ENCODE data around the gene BEND5. TPM values are rescaled to one million over a fixed set of nuclear protein-coding genes. Genes with fewer than 3 reads are reported as not detected.

Gene BEND5
- total and polyA plus RNA-seq, 2 experiments from 2014 or later, result 12.1 to 29.0 TPM

GRCh38 chr1:48738356-48738755 is 38.3 kb downstream of the BEND5 start:
- Histone ChIP-seq H3K27ac (no peak overlapping the region), H3K4me3 (no peak overlapping the region), H3K9me3 (ENCODE audit: low read depth) (no peaks in the 10 kb centered on the region), H3K36me3 (peaks cover 23% of the 10 kb centered on the region), H3K4me1 (ENCODE audit: low read depth) (no peaks in the 10 kb centered on the region), H3K27me3 (no peaks in the 10 kb centered on the region)
- no peak for TF ChIP-seq CTCF (IDR thresholded peaks at IDR 0.05; ENCODE audit: low read depth, low read length)
- DNase-seq (ENCODE audit: low read depth in 1 of 2, low spot score in 1 of 2), result no peak

- Histone ChIP-seq H3K27me3 (no peaks in the 10 kb centered on the region), H3K27ac (no peak overlapping the region), H3K36me3 (peaks cover 13% of the 10 kb centered on the region), H3K4me3 (no peak overlapping the region), H3K4me1 (ENCODE audit: low read depth) (no peaks in the 10 kb centered on the region), H3K9me3 (ENCODE audit: low read depth) (no peaks in the 10 kb centered on the region)
- DNase-seq (ENCODE audit: low read depth in 1 of 2, low spot score in 1 of 2), result no peak
- no peak for TF ChIP-seq CTCF (IDR thresholded peaks at IDR 0.05; ENCODE audit: low read depth, low read length)
Observed at GRCh38 chr1:48735796-48736195, 40.9 kb downstream of the BEND5 start.

GRCh38 chr1:48730164-48730910 is 46.4 kb downstream of the BEND5 start:
- Histone ChIP-seq H3K36me3 (peaks cover 6% of the 10 kb centered on the region), H3K4me1 (ENCODE audit: low read depth) (no peaks in the 10 kb centered on the region), H3K27ac (no peak overlapping the region), H3K9me3 (ENCODE audit: low read depth) (no peaks in the 10 kb centered on the region), H3K4me3 (no peak overlapping the region), H3K27me3 (no peaks in the 10 kb centered on the region)
- DNase-seq (ENCODE audit: low read depth in 1 of 2, low spot score in 1 of 2), result no peak
- TF ChIP-seq CTCF (IDR thresholded peaks at IDR 0.05; ENCODE audit: low read depth, low read length), result no peak

GRCh38 chr1:48728584-48728983 is 48.1 kb downstream of the BEND5 start:
- Histone ChIP-seq H3K4me1 (ENCODE audit: low read depth) (no peaks in the 10 kb centered on the region), H3K27me3 (no peaks in the 10 kb centered on the region), H3K4me3 (no peak overlapping the region), H3K36me3 (no peaks in the 10 kb centered on the region), H3K27ac (no peak overlapping the region), H3K9me3 (ENCODE audit: low read depth) (no peaks in the 10 kb centered on the region)
- DNase-seq (ENCODE audit: low read depth in 1 of 2, low spot score in 1 of 2), result no peak
- no peak for TF ChIP-seq CTCF (IDR thresholded peaks at IDR 0.05; ENCODE audit: low read depth, low read length)

- H3K36me3 ChIP-seq, result no peaks in the 10 kb centered on the region
- no peaks in the 10 kb centered on the region for H3K27me3 ChIP-seq
- H3K4me3 ChIP-seq, result no peak overlapping the region
- H3K27ac ChIP-seq, result no peak overlapping the region
- no peak for DNase-seq (ENCODE audit: low read depth in 1 of 2, low spot score in 1 of 2)
- no peak for TF ChIP-seq CTCF (IDR thresholded peaks at IDR 0.05; ENCODE audit: low read depth, low read length)
- H3K9me3 ChIP-seq (ENCODE audit: low read depth), result no peaks in the 10 kb centered on the region
- no peaks in the 10 kb centered on the region for H3K4me1 ChIP-seq (ENCODE audit: low read depth)
Observed at GRCh38 chr1:48726557-48727215, 50.0 kb downstream of the BEND5 start.

All from cardiac muscle cell (in vitro differentiated cells and primary cell).